GM18907 (cell line): ENCODE results near the gene UTF1.
"Not testable (repeated sequence)": the region's sequence is repeated elsewhere in the genome, so short reads cannot be mapped to it uniquely, and the experiment has no call there.

Experiments used
- ATAC-seq: cut with Tn5 transposase; IDR thresholded peaks from one replicate; pipeline ENCODE4 v1.9.1; 2021; ENCODE audit warnings: mild to moderate bottlenecking, moderate library complexity; ENCODE audit not compliant: unreplicated experiment

Gene UTF1

DNA sequence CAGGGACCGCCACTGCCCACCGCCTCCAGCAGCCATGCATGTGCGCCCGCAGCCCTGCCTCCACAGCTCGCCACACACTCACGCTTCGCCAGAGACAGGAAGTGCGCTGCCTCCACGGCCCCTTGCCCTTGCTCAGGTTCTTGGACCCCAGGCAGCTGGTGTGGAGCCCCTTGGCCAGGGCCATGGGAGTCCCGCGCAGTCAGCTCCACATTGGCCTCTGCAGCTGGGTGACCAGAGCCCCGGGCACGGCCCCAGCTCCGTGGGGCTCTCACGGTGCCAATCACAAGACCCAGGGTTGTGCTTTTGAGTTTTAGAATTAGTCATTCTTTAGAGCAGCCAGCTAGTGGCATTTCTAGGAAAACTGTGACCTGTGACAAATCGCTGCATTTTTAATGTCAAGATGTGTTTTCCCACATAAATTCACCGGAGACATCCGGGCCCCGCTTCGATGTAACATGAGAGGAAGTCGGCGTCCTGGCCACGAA is 4.3 kb upstream of the UTF1 start:
- ATAC-seq: no peak

DNA sequence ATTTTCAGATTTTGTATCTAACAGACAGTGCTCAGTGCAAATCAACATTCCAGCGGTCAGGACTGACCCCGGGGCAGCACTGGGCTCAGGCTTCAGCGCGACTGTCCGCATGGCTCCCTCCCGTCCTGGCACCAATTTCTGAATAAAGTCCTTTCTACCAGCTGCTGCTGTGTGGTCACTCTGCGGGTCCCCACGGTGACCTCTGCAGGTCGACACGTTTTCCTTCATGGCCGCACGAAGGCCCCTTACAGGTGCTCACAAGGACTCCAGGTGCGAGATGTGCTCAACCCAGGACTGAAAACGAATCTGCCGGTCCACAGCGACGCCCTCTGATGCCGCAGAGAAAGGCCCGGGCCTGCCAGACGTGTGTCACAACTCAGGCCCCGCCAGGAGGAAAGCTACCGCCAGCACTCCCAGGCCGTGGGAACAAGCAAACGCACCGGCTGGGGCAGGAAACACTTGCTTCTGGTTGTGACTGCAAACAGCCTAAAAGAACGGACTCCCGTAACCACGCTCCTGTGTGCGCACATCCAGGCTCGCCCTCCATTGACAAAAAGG is 3.7 kb upstream of the UTF1 start:
- ATAC-seq: no peak

GRCh38 chr10:133227256-133227655 is 2.8 kb upstream of the UTF1 start:
- no peak for ATAC-seq

DNA sequence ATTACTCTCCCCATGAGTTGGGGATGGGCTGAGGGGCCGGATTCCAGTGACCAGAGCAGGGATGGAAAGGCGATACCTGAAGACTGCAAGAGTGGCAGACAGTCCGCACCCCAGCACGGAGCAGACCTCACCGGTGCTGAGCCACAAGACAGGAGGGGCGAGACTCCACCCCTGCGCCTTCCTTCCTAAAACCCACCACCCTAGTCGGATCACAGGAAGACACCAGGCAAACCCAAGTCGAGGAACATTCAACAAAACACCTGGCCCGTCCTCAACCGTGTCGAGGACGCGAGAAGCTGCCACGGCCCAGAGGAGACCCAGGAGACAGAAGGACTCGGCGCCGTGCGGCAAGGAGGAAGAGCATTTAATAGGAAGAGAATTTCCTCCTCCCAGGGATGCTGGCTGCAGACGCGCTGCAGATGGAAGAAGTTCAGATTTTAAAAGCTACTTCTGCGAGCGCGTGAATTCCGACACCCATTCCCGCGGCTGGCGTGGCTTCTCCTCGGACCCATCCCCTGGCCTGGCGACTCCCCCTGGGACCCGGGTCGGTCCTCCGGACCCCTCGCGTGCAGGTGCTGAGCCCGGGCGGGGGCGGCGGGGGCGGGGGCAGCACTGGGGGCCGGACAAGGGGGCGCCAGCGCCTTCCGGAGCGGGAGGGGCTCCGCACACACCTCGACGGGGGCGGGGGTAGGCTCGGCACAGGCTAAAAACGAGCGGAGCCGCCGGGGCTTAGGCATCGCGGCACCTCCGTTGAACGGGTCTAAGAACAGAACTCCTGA is 563 bp upstream of the UTF1 start:
- no peak for ATAC-seq

- ATAC-seq: no peak
These were observed 574 bp downstream of the UTF1 start for GRCh38 chr10:133230387-133231195.

GRCh38 chr10:133231244-133231945 is 1.4 kb downstream of the UTF1 start:
- no peak for ATAC-seq

DNA sequence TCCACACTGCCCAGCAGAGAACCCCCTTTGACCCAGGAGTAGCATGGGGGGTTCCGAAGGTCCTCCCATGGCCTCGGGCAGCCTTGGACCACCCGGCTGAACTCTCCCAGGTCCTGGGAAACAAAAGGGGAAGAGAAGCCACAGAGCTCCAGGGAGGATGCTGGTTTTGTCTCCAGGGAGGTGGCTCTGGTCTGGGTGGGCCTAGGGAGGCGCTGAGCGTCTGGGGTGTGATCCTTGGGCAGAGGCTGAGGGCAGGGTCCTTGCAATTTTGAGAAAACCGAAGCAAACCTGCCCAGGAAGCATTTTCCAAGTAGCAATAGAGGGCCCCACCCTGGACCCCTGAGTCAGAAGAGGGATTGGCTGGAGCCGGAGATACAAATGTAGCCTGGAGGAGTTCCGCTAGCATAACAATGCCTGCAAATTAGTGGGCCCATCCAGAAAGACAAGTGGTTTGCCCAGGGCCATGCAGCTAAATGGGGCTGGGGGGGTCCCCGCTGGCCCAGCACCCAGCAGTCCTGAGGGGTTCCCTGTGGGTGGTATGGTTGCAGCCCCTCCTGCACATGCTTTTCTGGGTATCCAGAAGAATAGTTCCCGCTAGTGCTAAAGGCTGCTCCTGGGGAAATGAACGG is 2.0 kb downstream of the UTF1 start:
- ATAC-seq: no peak

- not testable (repeated sequence) for ATAC-seq
These were observed 4.8 kb downstream of the UTF1 start for GRCh38 chr10:133234796-133235195.

GRCh38 chr10:133235265-133235855 is 5.3 kb downstream of the UTF1 start:
- no peak for ATAC-seq

- ATAC-seq: no peak
These were observed 5.9 kb downstream of the UTF1 start for GRCh38 chr10:133235932-133236331.

- ATAC-seq: no peak
These were observed 6.6 kb downstream of the UTF1 start for GRCh38 chr10:133236401-133237240.

GRCh38 chr10:133237241-133237587 is 7.2 kb downstream of the UTF1 start:
- ATAC-seq: no peak

GRCh38 chr10:133237588-133238465 is 7.8 kb downstream of the UTF1 start, which contains the start of gene VENTX:
VENTX (plus strand) TSS chr10:133237855; CDS start chr10:133237915, 60 bp downstream.
- ATAC-seq: no peak

- ATAC-seq: no peak
These were observed 8.4 kb downstream of the UTF1 start for GRCh38 chr10:133238466-133238804.

- no peak for ATAC-seq
These were observed 10.0 kb downstream of the UTF1 start for GRCh38 chr10:133239990-133240389.

- ATAC-seq: peak; percentile 41
These were observed 11.6 kb downstream of the UTF1 start for GRCh38 chr10:133241501-133242205.

DNA sequence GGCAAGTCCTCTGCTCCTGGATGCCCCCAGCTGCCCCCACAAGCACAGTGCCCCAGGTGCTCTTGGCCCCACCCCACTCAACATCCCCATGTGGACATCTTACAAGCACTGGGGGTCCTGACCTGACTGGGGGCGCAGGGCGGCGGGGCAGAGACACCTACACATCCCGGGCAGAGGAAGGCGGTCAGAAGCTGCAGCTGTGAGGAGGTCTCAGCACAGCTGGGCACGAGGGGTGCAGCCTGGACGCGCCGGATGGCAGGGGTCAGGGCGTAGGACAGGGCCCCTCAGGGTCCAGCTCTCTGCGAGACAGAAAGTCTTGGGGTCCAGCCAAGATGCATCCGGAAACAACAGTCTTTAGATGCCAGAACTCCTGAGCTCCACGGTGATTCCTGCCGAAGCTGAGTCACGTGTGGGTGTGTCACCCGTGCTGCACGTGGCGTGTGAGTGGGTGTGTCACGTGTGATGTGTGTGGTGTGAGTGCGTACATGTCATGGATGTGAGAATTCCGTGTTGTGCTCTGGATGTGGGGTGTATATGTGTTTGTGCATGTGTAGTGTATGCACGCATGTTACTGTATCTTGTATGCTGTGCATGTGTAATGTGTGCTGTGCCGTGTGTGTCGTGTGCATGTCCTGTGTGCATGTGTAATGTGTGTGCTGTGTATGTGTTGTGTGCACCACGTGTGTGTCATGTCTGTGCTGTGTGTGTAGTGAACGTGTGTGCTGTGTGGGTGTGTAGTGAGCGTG is 12.8 kb downstream of the UTF1 start:
- ATAC-seq: no peak
